Liver (tissue), 3 donors: ENCODE measurements around the gene SYNGR1.

Source experiments
- EGR1 ChIP-seq, 2 donors: IDR thresholded peaks; 2 replicates each; pipeline ENCODE4 v1.6.1; 2016 to 2018; ENCODE audit warnings: antibody characterized with exemption in 2 of 2, low read depth in 2 of 2
- FOXA1 ChIP-seq: IDR thresholded peaks from 2 replicates; pipeline ENCODE4 v1.6.1; 2016; ENCODE audit warnings: antibody characterized with exemption
- GABPA ChIP-seq, 2 donors: IDR thresholded peaks in 1 of 2; conservative IDR thresholded peaks in 1 of 2; 2 replicates each; pipeline ENCODE4 v1.6.1; 2016; ENCODE audit warnings: antibody characterized with exemption in 2 of 2, mild to moderate bottlenecking in 1 of 2, moderate library complexity in 1 of 2
- HNF4A ChIP-seq, 2 donors: conservative IDR thresholded peaks; 2 replicates each; pipeline ENCODE4 v1.6.1; 2016; ENCODE audit warnings: antibody characterized with exemption in 2 of 2, mild to moderate bottlenecking in 2 of 2
- JUND ChIP-seq, 2 donors: IDR thresholded peaks; 2 replicates each; pipeline ENCODE4 v1.6.1; 2016; ENCODE audit warnings: antibody characterized with exemption in 2 of 2
- RAD21 ChIP-seq, 2 donors: IDR thresholded peaks; 2 replicates each; pipeline ENCODE4 v1.6.1; 2016; ENCODE audit warnings: antibody characterized with exemption in 2 of 2, mild to moderate bottlenecking in 2 of 2
- SP1 ChIP-seq: IDR thresholded peaks from 2 replicates; pipeline ENCODE4 v1.6.1; 2018; ENCODE audit warnings: antibody characterized with exemption, mild to moderate bottlenecking
- TAF1 ChIP-seq: conservative IDR thresholded peaks from 2 replicates; pipeline ENCODE4 v1.6.1; 2016; ENCODE audit warnings: antibody characterized with exemption, mild to moderate bottlenecking
- YY1 ChIP-seq: IDR thresholded peaks from 2 replicates; pipeline ENCODE4 v1.6.1; 2016; ENCODE audit warnings: antibody characterized with exemption, mild to moderate bottlenecking
- TF ChIP-seq, protein P1 (sequence below): IDR thresholded peaks from 2 replicates; pipeline ENCODE4 v1.6.1; 2016; ENCODE audit warnings: antibody characterized with exemption
- TF ChIP-seq, protein P2 (sequence below): IDR thresholded peaks from 2 replicates; pipeline ENCODE4 v1.6.1; 2016; ENCODE audit warnings: antibody characterized with exemption, mild to moderate bottlenecking
- TF ChIP-seq, protein P3 (sequence below): fragments of 150-350 bp; IDR thresholded peaks from 2 replicates; pipeline ENCODE4 v1.5.1; 2017; ENCODE audit warnings: improper control_type of control experiment, low read depth, low read length; ENCODE audit not compliant: missing input control
- TF ChIP-seq, protein P4 (sequence below): IDR thresholded peaks from 2 replicates; pipeline ENCODE4 v1.6.1; 2016; ENCODE audit warnings: antibody characterized with exemption
- donor health status: healthy.
- donor health status: healthy.

DNA sequence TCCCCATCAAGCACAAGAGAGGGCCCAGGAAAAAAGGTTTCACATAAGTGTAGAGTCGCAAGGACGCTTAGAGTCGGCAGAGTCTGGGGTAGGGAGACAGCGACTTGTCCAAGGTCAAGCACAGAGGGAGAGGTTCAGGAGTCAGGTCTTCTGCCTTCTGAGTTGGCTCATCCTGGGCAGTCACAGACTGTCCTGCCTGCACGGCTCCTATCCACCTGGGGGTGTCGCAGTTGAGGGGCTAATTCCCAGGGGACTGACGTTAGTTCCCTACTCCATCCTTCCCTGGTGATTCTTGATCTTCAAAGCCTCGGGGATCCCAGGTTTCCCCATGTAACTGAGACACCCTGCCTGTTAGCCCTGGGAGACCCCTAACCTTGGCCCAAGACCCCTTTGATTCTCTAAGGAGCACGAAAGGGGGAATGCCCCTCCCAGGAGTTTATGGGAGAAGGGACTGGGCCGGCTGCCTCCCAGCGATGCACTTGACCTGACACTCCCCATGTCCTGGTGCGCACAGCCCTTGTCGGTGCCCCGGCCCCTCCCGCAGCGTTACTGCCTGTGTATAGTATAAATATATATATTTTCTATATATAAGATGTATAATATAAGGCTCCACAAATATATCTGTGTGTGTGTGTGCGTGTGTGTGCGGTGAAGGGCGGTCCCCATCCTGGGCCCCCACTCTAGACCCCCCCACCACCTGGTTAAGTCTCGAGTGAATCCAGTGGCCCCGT, 35.1 kb downstream of the SYNGR1 start:
- TF ChIP-seq TAF1 = no peak
- TF ChIP-seq, protein P1, sequence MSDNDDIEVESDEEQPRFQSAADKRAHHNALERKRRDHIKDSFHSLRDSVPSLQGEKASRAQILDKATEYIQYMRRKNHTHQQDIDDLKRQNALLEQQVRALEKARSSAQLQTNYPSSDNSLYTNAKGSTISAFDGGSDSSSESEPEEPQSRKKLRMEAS = no peak
- TF ChIP-seq, protein P2, sequence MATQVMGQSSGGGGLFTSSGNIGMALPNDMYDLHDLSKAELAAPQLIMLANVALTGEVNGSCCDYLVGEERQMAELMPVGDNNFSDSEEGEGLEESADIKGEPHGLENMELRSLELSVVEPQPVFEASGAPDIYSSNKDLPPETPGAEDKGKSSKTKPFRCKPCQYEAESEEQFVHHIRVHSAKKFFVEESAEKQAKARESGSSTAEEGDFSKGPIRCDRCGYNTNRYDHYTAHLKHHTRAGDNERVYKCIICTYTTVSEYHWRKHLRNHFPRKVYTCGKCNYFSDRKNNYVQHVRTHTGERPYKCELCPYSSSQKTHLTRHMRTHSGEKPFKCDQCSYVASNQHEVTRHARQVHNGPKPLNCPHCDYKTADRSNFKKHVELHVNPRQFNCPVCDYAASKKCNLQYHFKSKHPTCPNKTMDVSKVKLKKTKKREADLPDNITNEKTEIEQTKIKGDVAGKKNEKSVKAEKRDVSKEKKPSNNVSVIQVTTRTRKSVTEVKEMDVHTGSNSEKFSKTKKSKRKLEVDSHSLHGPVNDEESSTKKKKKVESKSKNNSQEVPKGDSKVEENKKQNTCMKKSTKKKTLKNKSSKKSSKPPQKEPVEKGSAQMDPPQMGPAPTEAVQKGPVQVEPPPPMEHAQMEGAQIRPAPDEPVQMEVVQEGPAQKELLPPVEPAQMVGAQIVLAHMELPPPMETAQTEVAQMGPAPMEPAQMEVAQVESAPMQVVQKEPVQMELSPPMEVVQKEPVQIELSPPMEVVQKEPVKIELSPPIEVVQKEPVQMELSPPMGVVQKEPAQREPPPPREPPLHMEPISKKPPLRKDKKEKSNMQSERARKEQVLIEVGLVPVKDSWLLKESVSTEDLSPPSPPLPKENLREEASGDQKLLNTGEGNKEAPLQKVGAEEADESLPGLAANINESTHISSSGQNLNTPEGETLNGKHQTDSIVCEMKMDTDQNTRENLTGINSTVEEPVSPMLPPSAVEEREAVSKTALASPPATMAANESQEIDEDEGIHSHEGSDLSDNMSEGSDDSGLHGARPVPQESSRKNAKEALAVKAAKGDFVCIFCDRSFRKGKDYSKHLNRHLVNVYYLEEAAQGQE = no peak
- TF ChIP-seq, protein P3, sequence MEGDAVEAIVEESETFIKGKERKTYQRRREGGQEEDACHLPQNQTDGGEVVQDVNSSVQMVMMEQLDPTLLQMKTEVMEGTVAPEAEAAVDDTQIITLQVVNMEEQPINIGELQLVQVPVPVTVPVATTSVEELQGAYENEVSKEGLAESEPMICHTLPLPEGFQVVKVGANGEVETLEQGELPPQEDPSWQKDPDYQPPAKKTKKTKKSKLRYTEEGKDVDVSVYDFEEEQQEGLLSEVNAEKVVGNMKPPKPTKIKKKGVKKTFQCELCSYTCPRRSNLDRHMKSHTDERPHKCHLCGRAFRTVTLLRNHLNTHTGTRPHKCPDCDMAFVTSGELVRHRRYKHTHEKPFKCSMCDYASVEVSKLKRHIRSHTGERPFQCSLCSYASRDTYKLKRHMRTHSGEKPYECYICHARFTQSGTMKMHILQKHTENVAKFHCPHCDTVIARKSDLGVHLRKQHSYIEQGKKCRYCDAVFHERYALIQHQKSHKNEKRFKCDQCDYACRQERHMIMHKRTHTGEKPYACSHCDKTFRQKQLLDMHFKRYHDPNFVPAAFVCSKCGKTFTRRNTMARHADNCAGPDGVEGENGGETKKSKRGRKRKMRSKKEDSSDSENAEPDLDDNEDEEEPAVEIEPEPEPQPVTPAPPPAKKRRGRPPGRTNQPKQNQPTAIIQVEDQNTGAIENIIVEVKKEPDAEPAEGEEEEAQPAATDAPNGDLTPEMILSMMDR = peak; percentile 9
- TF ChIP-seq RAD21 (IDR thresholded peaks at IDR 0.05) = peak in 1 of 2 donors; percentile 19
- TF ChIP-seq HNF4A (conservative IDR thresholded peaks at IDR 0.05) = no peak
- no peak for TF ChIP-seq GABPA (IDR thresholded peaks at IDR 0.05 in 1 of 2, conservative IDR thresholded peaks at IDR 0.05 in 1 of 2)
- no peak for TF ChIP-seq FOXA1
- TF ChIP-seq, protein P4, sequence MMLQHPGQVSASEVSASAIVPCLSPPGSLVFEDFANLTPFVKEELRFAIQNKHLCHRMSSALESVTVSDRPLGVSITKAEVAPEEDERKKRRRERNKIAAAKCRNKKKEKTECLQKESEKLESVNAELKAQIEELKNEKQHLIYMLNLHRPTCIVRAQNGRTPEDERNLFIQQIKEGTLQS = no peak
- no peak for TF ChIP-seq EGR1 (IDR thresholded peaks at IDR 0.05; ENCODE audit: low read depth in 2 of 2)
- no peak for TF ChIP-seq YY1
- TF ChIP-seq SP1 = no peak
- TF ChIP-seq JUND (IDR thresholded peaks at IDR 0.05) = no peak
